ENCODE measurements around the gene PCDH9.

The PCDH9 gene

DNA sequence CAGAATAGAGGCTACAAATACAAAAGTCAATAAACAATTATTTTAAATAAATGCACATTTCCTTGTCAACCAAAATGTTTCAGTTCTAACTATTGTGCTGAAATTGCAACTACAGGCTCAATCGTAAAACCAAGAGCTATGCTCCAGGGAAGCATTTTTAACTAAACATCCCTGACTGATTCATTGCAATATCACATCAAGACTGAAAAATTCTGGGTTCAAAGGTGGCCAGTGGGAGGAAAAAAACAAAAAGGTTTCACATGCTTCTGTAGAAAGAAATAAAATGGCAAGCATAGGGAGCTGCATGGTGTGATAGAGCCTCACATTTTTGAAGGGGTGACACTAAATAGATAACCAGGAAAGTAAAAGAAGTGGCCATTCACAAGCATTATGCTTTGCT, 862.8 kb downstream of the PCDH9 start:
- DNase-seq (ENCODE audit: low read depth): no peak

GRCh38 chr13:66365101-66365500, 865.0 kb downstream of the PCDH9 start:
- no peak for DNase-seq (ENCODE audit: low read depth)

DNA sequence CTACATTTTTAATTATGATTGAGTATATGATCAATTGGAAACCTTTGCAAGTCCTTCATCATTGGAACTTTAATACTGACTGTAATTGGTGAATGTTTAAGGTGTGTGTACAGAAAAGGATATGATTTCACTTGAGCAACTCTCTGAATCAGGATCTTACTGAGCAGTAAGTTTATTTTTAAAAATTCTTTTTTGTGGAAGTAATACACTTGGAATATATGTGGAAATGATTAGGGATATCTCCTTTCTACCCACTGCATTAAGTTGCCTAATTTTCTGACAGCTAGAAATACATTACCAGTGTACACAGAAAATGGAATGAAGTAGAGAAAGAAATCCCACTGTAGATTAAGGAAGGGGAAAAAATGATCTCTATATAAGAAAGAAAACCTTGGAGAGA, 865.8 kb downstream of the PCDH9 start:
- DNase-seq (ENCODE audit: low read depth): peak; percentile 8

DNA sequence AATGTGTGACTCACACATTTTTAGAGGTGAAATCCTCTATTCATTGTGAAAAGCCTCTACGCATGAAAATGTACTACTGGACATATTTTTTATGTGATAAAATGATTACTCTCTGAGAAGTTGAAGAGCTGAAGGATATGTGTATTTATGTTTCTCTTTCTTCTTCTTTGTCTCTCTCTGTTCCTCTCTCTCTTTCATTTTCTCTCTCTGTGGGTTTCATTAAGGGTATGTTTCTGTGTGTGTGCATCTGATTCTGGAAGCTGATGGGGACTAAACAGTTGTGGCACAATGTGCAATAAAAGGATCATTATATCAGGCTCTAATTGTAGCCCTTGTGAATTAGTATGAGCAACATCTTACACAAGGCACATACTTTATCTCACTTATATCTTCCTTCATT, 867.7 kb downstream of the PCDH9 start:
- no peak for DNase-seq (ENCODE audit: low read depth)

GRCh38 chr13:66359910-66360552, 870.1 kb downstream of the PCDH9 start:
- DNase-seq (ENCODE audit: low read depth): no peak

DNA sequence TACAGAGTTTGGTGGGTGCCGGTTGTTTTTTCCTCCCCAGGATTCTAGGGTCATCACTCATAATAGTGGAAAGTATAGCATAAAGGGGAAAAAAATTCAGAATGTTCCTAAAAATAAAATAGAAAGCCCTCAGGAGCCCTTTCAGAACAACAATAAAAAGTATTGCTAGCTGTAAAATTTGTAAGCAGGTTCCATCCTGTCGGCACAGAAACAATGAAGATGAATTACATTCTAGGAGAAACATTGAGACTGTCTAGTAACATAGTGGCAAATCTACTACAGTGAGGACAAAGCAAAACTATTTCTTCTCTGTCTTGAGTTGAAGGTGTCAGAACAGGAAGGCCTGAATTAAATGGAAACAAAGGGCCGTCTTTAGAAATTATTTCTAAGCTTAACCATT, 870.7 kb downstream of the PCDH9 start:
- DNase-seq (ENCODE audit: low read depth): no peak

GRCh38 chr13:66358564-66358963, 871.6 kb downstream of the PCDH9 start:
- DNase-seq (ENCODE audit: low read depth): no peak

DNA sequence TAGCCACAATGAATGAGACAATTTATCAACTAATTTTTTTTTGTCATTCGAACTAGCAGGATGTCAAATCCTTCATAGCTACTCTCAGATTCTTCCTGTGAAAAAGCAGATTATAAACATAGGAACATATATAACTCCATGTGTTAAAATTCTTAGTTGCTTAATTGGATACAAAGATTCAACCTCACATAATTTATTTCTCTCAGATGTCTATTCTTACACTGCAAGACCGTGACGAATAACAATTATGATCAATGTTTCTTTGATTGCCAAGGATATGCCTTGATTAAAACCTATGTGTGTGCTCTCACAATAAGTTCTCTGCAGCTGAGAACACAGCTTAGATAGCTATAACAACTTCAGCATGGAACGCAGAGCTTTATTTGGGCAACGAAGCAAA, 872.7 kb downstream of the PCDH9 start:
- no peak for DNase-seq (ENCODE audit: low read depth)

GRCh38 chr13:66354879-66355751, 875.0 kb downstream of the PCDH9 start:
- no peak for DNase-seq (ENCODE audit: low read depth)

GRCh38 chr13:66353664-66354063, 876.5 kb downstream of the PCDH9 start:
- no peak for DNase-seq (ENCODE audit: low read depth)

- no peak for DNase-seq (ENCODE audit: low read depth)
Observed at GRCh38 chr13:66349966-66350365, 880.2 kb downstream of the PCDH9 start.

GRCh38 chr13:66348745-66349690, 881.1 kb downstream of the PCDH9 start:
- DNase-seq (ENCODE audit: low read depth): peak; percentile 22

GRCh38 chr13:66347486-66348117, 882.5 kb downstream of the PCDH9 start:
- DNase-seq (ENCODE audit: low read depth): no peak

DNA sequence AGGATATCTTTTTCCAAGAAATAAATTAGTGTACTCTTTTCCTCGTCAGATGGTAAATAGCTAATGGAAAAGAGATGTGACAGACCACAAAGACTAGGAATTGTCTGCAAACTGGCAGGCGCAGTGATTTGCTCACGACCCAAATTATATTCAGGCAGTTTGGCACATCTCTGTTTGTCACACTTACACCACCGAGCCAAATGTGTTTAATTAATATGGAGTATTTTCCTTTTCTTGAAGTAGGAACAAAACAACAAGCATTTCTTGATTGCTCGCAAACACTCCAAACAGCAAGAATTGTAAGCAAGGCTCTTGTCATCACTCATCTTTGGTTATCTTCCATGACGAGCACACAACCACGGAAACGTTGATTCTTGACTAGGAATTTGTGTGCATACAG, 884.2 kb downstream of the PCDH9 start:
- DNase-seq (ENCODE audit: low read depth): no peak

- DNase-seq (ENCODE audit: low read depth): no peak
Observed at GRCh38 chr13:66345518-66345810, 884.7 kb downstream of the PCDH9 start.

DNA sequence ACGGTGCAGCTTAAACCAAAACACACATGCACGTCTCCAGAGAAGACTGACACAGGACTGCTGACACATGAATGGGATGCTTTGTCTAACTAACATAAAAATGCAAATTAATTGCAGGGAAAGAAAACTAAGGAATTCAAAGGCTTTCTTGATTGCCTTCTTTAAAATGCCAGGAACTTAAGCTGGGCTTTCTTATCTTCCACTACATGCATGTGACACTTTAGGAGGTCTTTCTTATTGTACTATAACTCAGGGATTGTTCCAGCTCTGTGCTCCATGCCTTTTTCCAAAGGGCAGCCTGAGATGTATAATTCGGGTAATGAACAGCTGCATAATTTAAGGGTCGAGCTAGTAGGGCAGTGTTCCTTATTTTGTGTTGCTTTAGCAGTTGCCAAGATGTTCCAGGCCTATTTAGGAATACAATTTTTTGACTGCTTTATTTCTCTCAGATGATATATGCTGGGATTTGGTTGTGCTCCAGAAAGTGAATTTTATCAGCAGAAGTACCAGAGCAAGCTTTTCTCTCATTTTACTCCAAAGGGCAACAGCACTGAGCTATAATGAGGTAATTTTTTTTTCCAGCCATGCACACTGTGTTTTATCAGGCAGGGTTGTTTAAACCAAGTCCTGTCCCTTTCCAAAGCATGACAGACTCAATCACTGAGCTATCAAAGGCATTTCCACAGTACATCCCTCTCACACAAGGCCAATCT, 885.2 kb downstream of the PCDH9 start:
- DNase-seq (ENCODE audit: low read depth): no peak

DNA sequence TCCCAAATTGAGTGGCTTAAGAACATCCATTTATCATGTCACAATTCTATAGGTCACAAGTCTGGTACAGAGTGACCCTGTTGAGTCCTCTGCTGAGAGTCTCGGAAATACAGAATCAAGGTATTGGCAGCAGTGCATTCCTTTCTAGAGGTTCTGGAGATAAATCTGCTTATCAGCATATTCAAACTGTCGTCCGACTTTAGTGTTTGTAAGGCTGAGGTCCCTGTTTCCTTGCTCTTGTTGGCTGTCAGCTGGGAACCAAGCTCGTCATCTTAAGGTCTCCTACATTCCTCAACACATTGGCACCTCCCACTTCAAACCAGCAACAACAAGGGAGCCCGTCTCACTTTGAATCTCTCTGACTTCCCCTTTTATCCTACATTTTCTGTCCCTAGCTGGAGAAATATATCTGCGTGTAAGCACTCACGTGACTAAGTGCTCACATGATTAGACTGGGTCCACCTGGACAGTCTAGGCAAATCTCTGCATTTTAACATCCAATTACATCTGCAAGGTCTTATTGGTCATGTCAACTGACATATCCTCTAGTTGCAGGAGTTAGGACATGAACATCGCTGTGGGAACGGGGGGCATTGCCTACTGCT, 886.8 kb downstream of the PCDH9 start:
- no peak for DNase-seq (ENCODE audit: low read depth)

GRCh38 chr13:66341635-66342377, 888.3 kb downstream of the PCDH9 start:
- peak; percentile 6 for DNase-seq (ENCODE audit: low read depth)

- no peak for DNase-seq (ENCODE audit: low read depth)
Observed at GRCh38 chr13:66339214-66339613, 890.9 kb downstream of the PCDH9 start.

DNA sequence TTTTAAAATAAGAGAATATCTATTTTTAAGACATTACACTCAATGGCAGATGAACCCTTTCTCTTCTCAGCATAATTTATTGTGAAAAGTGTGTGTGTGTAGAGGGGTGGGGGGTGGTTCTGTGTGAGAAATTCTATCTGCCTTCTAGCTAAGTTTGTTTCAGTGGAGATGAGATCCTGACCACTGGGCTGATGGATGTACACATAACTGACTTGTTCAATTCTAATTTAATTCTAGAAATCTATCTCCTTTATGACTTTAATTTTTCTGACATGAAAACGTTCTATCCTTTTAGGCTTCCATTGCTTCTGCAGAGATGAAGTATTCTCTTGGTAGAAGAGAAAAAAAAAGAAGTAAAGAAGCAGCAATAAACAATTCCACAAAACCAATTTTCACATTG, 891.6 kb downstream of the PCDH9 start:
- no peak for DNase-seq (ENCODE audit: low read depth)

All from fibroblast of gingiva (primary cell).